KMS-11 (cell line): Measurements from ENCODE around the gene LPO.

Experiments used
- H2AFZ ChIP-seq: fragments of 200-600 bp; sonication (generic); 2 replicates; pipeline ENCODE4 v1.6.1; 2016; ENCODE audit warnings: antibody characterized with exemption, mixed run types, low read depth
- H3K27ac ChIP-seq: fragments of 200-600 bp; sonication (generic); 2 replicates; pipeline ENCODE4 v1.6.1; 2016; ENCODE audit warnings: mild to moderate bottlenecking, mixed run types
- H3K27me3 ChIP-seq: fragments of 200-600 bp; sonication (generic); 2 replicates; pipeline ENCODE4 v1.6.1; 2017; ENCODE audit warnings: mild to moderate bottlenecking, low read depth, mixed run types, moderate library complexity; ENCODE audit not compliant: insufficient read depth
- H3K36me3 ChIP-seq: fragments of 200-600 bp; sonication (generic); 2 replicates; pipeline ENCODE4 v1.6.1; 2017; ENCODE audit warnings: mild to moderate bottlenecking, mixed run types; ENCODE audit not compliant: insufficient read depth
- H3K4me1 ChIP-seq: fragments of 200-600 bp; sonication (generic); 2 replicates; pipeline ENCODE4 v1.6.1; 2016; ENCODE audit warnings: mild to moderate bottlenecking, low read depth, mixed run types; ENCODE audit not compliant: poor library complexity, severe bottlenecking
- H3K4me2 ChIP-seq: fragments of 200-600 bp; sonication (generic); 2 replicates; pipeline ENCODE4 v1.7.0; 2016; ENCODE audit warnings: mild to moderate bottlenecking, mixed run types
- H3K4me3 ChIP-seq: fragments of 200-600 bp; sonication (generic); IDR thresholded peaks from 2 replicates; pipeline ENCODE4 v1.6.1; 2017; ENCODE audit warnings: low read depth, low read length, mixed read lengths; ENCODE audit not compliant: insufficient read depth
- H3K79me2 ChIP-seq: fragments of 200-600 bp; sonication (generic); 2 replicates; pipeline ENCODE4 v1.6.1; 2016; ENCODE audit warnings: low read depth, mixed run types; ENCODE audit not compliant: insufficient read depth
- H3K9ac ChIP-seq: fragments of 200-600 bp; sonication (generic); 2 replicates; pipeline ENCODE4 v1.6.1; 2016; ENCODE audit warnings: mild to moderate bottlenecking, mixed run types
- H4K20me1 ChIP-seq: fragments of 200-600 bp; sonication (generic); 2 replicates; pipeline ENCODE4 v1.6.1; 2016; ENCODE audit warnings: mild to moderate bottlenecking, mixed run types; ENCODE audit not compliant: insufficient read depth
- CTCF ChIP-seq: fragments of 200-600 bp; sonication (generic); conservative IDR thresholded peaks from 2 replicates; pipeline ENCODE4 v1.6.1; 2017; ENCODE audit warnings: low read depth, mild to moderate bottlenecking, antibody characterized with exemption, low read length, moderate library complexity, mixed read lengths

The LPO gene

DNA sequence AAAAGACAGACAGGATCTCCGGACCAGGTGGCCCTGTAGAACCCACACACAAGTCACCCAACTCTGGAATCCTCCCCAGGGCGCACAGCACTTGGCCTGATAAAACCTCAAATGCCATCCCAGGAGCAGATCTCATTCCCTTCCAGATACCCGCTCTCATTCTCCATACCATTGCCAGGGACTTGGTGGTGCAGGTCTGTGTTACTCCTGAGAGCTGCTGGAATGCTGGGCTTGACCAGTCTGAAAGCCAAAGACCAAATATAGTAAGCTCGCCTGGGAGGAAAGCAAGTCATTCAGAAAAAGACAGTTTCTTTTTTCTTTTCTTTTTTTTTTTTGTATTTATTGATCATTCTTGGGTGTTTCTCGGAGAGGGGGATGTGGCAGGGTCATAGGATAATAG lies 30.0 kb upstream of the LPO start:
- Histone ChIP-seq H3K4me1 (no peaks in the 10 kb centered on the region), H3K27ac (no peak overlapping the region), H4K20me1 (no peaks in the 10 kb centered on the region), H3K4me2 (no peak overlapping the region), H3K27me3 (no peaks in the 10 kb centered on the region), H3K9ac (no peak overlapping the region), H3K4me3 (no peak overlapping the region), H3K79me2 (no peaks in the 10 kb centered on the region), H2AFZ (no peak overlapping the region), H3K36me3 (no peaks in the 10 kb centered on the region)
- no peak for TF ChIP-seq CTCF

GRCh38 chr17:58210922-58211321 lies 27.5 kb upstream of the LPO start:
- no peak overlapping the region for H2AFZ ChIP-seq
- H3K36me3 ChIP-seq, result no peaks in the 10 kb centered on the region
- no peaks in the 10 kb centered on the region for H4K20me1 ChIP-seq
- H3K4me3 ChIP-seq, result no peak overlapping the region
- H3K4me2 ChIP-seq, result no peak overlapping the region
- H3K79me2 ChIP-seq, result no peaks in the 10 kb centered on the region
- TF ChIP-seq CTCF, result peak; percentile 49
- H3K27ac ChIP-seq, result no peak overlapping the region
- H3K27me3 ChIP-seq, result no peaks in the 10 kb centered on the region
- H3K4me1 ChIP-seq, result no peaks in the 10 kb centered on the region
- H3K9ac ChIP-seq, result no peak overlapping the region

- H4K20me1 ChIP-seq, result no peaks in the 10 kb centered on the region
- peaks cover 8% of the 10 kb centered on the region for H3K4me1 ChIP-seq
- peak; percentile 22; the same call in 1 of the 2 replicates for TF ChIP-seq CTCF
- no peaks in the 10 kb centered on the region for H3K79me2 ChIP-seq
- H3K36me3 ChIP-seq, result no peaks in the 10 kb centered on the region
- no peaks in the 10 kb centered on the region for H3K27me3 ChIP-seq
- no peak overlapping the region for H3K9ac ChIP-seq
- H2AFZ ChIP-seq, result no peak overlapping the region
- no peak overlapping the region for H3K4me3 ChIP-seq
- no peak overlapping the region for H3K27ac ChIP-seq
- no peak overlapping the region for H3K4me2 ChIP-seq
Observed at GRCh38 chr17:58215685-58216084, 22.7 kb upstream of the LPO start.

DNA sequence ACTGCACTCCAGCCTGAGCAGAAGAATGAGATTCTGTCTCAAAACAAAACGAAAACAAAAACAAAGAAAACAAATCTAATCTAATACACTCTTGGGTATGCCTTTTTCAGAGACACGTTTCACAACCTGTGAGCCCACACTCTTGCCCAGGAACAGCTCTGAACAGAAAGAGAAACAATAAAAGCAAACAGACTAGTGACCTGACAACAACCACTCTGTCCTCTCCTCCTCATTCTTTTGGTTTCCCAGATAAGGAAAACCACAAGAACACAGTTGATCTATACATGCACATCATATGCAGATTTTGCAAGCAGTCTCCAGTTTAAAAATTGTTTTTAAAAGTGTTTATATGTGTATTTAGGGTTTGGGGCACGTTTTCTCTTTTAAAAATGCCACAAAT lies 20.6 kb upstream of the LPO start:
- H2AFZ ChIP-seq, result no peak overlapping the region
- H3K27ac ChIP-seq, result no peak overlapping the region
- H3K4me3 ChIP-seq, result no peak overlapping the region
- no peak for TF ChIP-seq CTCF
- no peak overlapping the region for H3K9ac ChIP-seq
- no peaks in the 10 kb centered on the region for H4K20me1 ChIP-seq
- H3K36me3 ChIP-seq, result no peaks in the 10 kb centered on the region
- peaks cover 8% of the 10 kb centered on the region for H3K4me1 ChIP-seq
- no peaks in the 10 kb centered on the region for H3K27me3 ChIP-seq
- H3K4me2 ChIP-seq, result no peak overlapping the region
- H3K79me2 ChIP-seq, result no peaks in the 10 kb centered on the region
